ENCODE data around the gene DPPA3.
"Not testable (repeated sequence)": the region's sequence is repeated elsewhere in the genome, so short reads cannot be mapped to it uniquely, and the experiment has no call there.

The DPPA3 gene

DNA sequence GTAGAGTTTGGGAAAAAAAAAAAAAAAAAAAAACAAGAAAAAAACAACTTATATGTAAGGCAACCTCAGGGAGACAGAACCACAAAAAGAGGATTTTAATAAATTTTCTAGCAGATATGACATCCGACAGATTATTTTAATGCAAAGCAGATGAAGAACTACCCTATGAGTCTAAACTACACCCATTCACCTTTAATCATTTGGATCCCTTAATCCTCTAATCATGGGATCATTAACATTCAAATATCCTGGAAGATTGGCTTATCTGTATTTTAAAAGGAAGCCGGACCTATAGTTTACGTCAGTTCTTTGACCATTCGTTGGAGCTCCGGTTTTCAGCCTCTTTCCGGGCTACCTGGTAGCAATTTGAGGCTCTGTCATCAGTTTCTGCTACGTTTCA is at the start of gene DPPA3:
Gene DPPA3, plus strand, starts transcription at position 301 of the 400 bp plus-strand sequence. CDS start 138 bp downstream, outside the sequence.
- DNase-seq, result no peak

DNA sequence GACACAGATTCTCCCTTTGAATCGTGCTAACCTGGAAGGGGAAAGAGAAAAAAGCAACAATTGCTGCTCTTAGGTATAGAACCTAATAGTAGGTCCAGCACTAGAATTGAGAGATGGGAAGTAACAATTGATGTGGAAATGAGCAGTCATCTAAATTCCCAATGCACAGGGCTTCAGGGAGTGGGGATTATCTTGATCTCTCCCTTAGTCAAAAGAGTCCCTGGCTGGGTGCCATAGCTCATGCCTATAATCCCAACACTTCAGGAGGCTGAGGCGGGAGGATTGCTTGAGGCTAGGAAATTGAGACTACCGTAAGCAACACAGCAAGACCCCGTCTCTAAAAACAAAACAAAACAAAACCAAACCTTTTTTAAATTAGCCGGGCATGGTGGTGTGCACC is 49.5 kb upstream of the DPPA3 start:
- no peak for DNase-seq

DNA sequence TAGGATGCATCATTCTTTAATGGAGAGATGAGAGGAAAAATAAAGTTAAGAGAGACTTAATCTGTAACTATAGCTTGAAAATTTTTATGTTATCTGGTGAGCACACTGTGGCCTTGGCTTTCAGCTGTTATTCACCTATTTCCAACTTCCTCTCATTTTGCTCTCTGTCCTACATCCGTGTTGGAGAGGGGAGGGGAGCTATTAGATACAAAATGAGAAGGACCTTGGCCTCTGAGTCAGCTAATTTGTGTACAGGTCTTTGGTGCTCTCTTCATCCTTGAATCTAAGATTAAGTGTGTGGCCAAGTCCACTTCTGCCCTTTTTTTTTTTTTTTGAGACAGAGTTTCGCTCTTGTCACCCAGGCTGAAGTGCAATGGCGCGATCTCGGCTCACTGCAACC is 44.6 kb upstream of the DPPA3 start:
- DNase-seq, result no peak

DNA sequence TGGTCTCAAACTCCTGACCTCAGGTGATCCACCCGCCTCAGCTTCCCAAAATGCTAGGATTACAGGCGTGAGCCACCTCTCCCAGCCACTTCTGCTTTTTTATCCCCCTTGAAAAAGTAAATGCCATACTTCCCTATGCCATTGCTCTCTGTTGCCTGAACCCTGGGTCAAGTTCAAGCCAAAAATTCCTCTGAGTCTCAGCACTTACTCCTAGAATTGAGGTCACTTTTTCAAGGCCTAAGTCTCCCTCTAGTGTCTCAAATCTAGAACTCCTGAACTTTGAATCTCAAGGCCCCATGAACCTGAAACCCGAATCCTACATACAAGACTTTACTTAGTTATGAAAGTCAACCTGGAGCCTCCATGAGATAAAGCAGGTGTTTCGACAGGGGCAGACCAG is 44.1 kb upstream of the DPPA3 start:
- no peak for DNase-seq

DNA sequence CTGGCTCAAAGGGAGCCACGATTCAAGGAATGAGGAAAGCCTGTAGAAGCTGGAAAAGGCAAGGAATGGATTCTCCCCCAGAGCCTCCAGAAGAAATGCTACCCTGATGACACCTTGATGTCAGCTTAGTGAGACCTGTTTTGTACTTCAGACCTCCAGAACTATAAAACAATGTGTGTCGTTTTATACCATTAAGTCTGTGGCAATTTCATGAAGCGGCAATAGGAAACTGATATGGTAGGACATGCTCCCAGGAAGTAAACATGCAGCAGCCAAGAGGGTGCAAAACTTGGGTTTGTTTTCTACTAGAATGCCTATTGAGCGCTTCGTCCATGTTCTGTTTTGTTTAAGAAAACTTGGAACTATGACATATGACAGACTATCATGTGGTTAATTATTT is 43.1 kb upstream of the DPPA3 start:
- no peak for DNase-seq

DNA sequence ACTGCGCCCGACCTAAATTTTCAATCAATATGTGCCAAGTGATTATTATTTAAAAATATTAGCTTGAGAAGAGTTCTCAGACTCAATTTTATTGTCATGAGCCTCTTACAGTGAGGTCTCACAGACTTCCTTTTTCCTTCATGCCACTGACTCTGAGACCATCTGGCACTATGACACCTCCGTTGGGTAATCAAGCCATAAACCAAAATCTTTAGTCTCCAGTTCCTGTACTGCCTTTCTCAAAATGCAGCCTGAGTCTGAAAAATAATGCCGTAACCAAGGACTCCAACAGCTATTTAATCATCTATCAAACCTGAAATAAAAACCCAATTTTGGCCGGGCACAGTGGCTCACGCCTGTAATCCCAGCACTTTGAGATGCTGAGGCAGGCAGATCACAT is 35.8 kb upstream of the DPPA3 start:
- DNase-seq, result not testable (repeated sequence)

DNA sequence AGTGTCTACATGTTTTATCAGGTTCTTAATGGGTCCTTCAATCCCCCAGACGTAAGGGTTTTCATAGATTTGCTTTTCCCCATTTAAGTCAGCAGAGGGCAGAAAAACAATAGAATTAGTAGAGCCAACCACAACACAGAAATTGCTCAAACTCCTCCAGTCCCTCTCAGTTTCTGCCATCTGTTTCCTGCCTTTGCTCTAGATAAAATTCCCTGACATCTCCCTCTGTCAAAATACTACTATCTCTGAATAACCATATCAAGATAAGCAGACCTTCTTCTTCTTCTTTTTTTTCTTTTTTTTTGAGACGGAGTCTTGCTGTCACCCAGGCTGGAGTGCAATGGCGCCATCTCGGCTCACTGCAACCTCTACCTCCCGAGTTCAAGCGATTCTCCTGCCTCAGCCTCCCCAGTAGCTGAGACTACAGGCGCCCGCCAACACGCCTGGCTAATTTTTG is 33.8 kb upstream of the DPPA3 start:
- DNase-seq, result peak; percentile 6

DNA sequence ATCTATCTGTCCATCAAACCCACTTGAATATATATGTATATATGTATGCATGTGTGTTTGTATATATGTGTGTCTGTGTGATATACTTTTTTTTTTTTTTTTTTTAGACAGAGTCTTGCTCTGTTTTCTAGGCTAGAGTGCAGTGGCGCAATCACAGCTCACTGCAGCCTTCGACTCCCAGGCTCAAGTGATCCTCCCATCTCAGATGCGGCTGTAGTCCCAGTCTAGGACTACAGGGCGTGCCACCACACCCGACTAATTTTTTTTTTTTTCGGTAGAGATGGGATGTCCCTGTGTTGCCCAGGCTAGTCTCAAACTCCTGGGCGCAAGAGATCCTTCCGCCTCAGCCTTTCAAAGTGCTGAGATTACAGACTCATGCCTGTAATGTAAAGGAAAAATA is 32.5 kb upstream of the DPPA3 start:
- DNase-seq, result no peak

DNA sequence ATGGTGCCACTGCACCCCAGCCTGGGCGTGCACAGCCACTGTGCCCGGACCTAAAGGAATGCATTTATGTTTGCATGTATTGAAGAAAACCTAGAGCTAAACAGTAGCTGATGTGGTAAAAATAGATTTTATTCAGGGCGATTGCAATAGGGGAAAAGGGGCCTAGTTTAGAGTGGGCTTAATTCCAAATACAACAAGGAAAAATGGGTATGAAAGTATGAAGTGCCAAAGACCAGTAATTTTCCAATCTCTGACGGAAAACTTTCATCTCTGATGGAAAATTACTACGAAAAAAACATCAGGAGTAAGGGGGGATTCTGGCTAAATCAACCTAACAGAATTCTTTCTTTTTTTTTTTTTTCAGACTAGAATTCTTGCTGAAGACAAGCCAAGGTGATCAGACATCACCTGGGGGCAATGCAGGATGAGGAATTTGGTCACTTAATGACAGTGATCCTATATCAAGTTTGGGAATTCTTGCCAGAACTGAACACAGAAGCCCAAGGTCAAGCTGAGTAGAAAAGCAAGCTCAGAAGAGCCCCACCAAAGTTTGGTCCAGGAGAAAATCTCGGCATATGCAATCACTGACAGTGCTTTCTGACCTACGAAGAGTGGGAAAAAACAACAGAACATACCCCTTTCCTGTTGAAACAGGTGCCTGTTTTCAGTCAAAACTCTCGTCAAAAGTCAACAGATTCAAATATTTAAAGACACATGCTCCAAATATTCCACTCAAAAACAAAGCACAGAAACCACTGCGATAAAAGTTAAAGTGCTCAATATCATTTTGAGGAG is 31.8 kb upstream of the DPPA3 start:
- DNase-seq, result no peak

DNA sequence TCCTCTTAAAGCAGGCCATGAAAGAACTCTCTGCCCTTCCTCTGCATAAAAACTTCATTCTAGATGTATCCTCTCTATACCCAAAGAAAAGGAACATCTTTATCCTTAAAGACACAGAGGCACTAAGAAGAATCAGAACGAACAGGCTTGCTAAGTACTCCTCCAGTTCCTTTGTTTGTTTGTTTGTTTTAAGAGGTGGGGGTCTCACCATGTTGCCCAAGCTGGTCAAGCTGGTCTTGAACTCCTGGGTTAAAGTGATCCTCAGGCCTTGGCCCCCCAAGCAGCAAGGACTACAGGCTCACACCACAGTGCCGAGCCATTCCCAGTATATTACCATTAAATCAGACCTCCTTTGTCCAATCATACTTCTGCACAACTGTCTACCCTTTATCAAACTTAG is 29.7 kb upstream of the DPPA3 start:
- DNase-seq, result no peak

DNA sequence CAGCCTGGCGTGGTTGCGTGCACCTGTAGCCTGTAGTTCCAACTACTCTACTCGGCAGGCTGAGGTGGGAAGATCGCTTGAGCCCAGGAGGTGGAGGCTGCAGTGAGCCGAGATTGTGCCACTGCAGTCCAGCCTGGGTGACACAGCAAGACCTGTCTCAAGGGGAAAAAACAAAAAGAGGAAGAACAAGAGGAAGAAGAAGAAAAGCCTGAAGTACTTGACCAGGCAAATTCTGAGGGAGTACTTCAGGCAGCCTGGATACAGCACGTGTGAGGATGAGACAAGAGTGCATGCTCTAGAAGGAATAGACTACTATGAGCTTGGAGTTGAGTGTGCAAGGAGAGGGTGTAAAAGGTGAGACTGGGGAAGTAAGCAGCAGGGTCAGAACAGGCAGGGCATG is 17.4 kb upstream of the DPPA3 start:
- DNase-seq, result no peak

DNA sequence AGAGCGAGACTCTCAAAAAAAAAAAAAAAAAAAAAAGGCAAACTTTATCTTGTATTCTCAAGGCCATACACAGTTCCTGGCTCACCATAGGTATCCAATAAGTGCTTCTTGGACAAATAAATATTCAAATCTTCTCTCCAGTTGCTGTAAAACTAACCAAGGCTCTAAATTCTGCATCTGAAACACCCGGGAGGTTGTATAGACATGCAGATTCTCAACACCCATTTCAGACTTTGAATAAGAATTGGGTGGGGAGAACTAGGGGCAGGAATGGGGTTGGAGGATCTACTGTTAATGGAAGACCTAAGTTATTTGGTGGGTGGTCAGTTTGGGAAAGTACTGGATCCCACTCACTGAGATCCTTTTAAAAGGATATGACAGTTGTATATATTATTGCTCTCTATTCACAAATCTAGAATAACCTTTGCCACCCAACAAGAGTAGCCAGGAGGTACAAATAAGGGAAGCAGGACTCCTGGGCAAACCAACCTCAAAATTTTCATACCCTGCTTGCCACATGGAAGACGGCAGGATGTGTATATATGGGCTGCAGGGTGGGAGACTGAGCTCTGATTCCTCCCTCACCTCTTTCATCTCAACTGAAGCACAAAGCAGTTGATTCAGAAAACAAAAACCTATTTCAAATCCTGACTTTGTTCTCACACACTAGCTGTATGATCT is 16.5 kb upstream of the DPPA3 start:
- no peak for DNase-seq

DNA sequence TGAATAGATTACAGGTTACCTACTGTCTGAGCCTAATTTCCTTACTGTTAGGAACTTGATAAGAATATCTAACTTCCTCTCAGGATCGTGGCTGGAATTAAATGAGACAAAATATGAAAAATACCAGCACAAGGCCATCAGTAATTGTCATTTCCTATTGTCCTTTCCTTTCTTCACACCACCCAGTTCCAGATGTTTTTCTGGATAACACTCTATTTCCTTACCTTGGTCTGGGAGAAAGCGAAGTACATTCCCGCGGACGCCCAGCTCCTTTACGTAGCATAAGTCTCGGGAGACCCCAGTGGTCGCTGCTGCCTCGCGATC is 16.0 kb upstream of the DPPA3 start:
- no peak for DNase-seq

DNA sequence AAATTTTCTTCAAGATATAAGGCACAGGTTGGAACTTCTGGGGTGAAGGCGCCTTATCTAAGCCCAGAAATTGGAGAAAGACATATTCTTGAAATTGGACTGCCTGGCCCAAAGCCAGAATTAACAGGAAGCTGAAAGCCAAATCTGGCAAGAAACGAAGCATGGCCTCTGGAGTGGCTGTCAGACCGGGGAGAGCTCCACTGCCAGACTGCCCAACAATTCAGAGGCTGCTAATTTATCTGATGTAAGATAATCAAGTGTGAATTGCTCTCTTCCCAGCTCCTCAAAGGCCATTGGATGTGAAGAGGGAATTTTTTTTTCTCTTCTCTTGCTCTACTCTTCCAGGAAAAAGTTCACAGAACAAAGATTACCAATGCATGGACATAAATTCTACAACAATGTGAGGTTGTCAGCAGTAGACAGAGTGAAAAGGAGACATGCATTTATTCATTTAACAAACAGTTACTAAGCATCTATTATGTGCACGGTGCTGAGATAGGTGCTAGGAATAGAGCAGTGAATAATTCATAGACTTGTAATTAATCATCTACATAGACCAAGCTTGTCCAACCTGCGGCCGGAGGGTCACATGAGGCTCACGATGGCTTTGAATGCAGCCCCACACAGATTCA is 15.6 kb upstream of the DPPA3 start, which contains the start of gene GDF3:
Gene GDF3, minus strand, starts transcription at position 210 of the 632 bp plus-strand sequence. Its CDS starts 47 bp downstream, at position 163.
- DNase-seq, result no peak

DNA sequence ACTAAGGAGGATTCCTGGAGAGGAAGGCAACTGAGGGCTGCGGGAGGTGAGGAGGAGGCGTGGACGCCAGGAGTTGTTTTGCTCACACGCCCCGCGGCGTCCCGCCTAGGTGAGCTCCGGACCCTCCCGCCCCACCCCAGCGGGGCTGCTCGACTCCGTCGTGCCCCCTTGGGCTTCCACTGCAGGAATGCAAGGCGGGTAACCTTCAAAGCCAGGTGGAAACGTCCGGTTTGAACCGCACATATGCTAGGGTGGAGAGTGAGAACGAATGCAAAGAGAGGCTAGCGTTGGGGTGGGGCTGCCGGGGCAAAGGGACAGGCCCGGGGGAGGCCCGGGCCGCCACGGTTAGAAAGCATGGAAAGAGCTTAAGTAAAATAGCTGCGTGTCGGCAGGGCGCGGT is 5.4 kb upstream of the DPPA3 start:
- DNase-seq, result no peak

DNA sequence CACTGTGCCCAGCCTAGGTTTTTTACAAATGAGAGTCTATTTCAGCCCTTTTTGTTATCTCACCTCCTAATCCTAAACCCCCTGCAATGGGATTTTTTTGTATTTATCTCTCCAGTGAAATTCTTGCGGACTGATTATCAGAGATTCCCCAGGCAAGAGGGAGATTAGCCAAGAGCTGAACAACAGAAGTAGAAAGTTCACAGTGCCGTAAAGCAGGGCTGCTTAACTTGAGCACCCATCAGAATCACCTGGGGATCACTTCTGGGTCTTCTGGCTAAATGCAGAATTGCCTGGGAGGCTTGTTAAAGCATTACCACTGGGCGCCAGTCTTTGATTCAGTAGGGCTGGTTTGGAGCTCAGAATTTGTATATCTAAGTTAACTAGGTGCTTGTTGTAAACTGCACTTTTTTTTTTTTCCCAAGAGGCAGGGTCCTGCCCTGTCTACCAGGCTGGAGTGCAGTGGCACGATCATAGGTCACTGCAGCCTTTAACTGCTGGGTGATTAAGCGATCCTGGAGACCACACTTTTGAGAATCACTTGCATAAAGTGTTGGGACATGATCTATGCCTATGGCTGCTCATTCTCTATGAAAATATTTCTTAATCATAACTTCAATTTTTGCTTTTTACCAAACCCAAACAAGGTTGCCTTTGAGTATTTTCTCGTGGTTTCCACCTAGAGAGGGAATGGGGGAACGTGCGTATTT is 1.1 kb upstream of the DPPA3 start:
- DNase-seq, result no peak

DNA sequence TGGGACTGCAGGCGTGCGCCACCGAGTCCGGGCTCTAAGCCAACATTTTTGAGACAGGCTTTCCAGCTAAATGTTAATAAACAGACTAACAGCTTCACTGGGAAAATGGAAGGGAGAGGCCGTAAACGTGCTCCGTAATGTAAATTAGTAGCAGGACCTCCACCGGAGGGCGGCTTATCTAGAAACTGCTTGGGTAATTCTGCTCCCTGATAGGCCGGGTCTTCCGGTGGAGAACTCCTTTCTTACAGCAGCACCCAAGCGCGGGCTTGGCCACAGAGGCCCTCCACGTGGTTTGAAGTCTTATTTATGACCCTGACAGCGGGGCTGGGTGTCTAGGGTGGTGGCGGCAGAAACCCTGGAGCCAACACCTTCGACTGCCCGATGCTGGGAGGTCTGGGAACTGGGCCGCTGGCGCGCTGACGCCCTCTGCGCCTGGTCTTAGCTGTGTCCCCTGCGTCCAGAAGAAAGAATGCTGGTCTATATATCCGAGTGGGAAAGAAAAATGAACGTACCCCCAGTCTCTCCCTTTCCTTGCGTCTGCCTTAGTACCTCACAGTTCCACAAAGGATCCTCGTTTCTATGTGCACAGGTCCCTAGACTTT is 1.7 kb downstream of the DPPA3 start:
- no peak for DNase-seq

DNA sequence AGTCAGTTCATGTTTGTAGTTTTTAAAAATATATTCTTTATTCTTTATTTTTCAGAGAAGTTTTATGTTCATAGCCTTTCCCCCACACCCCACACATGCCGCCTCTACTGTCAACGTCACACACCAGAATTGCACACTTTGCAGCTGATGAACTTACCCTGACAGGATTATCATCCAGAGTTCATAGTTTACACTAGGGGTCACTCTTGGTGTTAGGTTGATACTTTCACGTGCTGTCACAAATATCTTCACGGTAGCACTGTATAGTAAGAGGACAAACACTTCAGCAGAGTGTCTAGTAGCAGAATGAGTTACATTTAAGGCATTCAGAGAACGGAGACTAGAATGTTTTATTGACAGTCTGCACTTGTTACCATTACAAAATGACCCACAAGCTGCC is 5.1 kb downstream of the DPPA3 start:
- DNase-seq, result no peak

DNA sequence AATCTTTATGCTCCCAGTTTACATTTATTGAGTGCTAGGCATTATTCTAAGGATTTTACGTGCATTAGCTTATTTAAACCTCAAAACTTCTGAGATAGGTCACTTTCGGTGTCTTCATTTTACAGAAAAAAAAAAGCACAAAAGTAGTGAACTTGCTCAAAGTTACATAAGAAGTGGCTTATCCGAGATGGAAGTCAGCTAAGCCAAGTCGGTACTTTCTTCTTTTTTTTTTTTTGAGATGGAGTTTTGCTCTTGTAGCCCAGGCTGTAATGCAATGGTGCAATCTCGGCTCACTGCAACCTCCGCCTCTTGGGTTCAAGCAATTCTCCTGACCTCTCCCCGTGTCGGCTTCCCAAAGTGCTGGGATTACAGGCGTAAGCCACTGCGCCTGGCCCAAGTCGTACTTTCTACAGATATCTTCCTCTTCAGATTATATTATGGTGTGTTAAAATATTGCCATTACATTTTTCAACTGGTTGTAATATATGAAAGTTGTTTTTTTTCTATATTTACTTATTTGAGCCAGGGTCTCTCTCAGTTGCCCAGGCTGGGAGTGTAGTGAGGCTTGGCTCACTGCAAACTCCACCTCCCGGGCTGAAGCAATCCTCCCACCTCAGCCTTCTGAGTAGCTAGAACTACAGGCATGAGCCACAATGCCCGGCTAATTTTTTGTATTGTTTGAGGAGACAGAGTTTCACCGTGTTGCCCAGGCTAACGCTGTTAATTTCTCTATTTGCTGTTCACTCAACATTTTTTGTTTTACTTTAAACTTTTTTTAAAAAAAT is 8.9 kb downstream of the DPPA3 start:
- DNase-seq, result no peak

DNA sequence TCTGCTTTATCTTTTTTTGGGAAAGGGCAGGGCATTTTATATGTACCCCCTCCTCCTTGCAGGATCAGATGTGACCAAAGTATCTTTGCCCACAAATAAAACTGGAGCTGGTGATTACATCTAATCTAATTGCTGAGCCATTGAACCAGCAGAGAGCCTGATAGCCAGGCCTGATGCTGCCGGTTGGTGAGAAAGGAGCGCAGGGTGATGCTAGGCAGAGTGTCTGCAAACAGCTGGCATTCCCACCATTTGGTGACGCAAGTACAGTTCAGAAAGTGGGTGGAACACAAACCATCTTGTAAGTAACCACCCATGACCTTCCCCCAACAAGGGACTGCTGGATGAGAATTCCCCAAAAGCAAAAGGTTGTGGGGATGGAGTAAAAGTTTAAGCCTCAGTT is 12.7 kb downstream of the DPPA3 start:
- DNase-seq, result no peak

DNA sequence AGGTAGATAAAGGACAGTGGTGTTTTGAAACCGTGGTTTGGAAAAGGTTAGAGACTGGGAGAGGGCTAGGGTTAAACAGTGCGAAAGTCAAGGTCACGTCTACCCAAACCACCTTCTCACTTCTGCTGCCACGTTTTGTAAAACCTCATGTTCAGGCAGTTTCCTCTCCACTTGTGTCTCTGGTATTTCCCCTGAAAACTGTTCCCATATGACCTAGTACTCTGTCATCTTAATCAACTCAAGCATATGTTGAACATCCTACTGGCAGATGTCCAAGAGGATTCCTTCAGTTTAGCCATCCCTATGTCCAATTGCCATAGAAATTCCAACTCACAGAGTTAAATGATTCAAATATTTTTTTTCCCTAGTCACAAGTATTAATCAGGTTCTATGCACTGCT is 18.5 kb downstream of the DPPA3 start:
- DNase-seq, result no peak

DNA sequence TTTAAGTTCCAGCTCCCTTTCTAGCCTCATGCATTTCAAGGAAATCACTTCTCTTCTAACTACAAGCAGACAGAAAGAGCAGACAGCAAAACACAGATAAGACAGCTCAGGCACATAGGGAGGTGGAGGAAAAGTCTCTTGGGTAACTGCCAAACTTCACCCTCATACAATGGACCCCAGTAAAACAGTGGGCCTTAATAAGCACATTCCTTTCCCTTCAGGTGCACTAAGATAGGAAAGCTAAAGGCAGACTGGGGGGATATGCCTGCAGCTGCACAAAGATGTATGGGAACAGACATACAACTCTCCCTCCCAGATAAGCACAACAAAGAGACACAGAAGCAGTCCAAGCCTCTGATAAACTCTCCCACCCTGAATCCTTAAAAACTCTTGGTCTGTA is 19.8 kb downstream of the DPPA3 start:
- not testable (repeated sequence) for DNase-seq

All from CD4-positive, alpha-beta T cell treated with Interleukin-4 for 4 hours (primary cell).